ENCODE results near the gene PGA3.

DNA sequence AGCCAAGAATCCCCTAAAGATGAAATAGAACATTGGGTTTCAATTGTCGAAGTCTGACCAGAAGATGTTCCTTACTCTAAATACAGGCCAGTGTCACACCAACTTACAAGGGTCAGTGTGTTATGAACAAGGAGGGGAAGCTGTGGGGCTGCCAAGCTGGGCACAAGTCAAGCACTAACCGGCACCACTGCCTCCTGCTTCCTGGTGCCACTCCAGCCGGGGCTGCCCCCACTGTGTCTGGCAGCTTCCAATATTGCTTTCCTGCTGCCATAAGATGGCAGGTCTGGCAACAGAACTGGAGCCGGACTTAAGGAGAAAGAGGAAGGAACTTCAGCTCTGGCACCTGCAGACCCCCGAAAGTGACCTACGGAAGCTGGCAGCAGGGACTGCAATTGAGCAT is 28.4 kb upstream of the PGA3 start:
- TF ChIP-seq RFX5 (IDR thresholded peaks at IDR 0.05; ENCODE audit: low read length) (no peak), EZH2phosphoT487 (IDR thresholded peaks at IDR 0.05; ENCODE audit: borderline replicate concordance, low read depth) (no peak), RCOR1 (IDR thresholded peaks at IDR 0.05; ENCODE audit: low read length) (no peak), JUND (IDR thresholded peaks at IDR 0.05) (no peak), MXI1 (IDR thresholded peaks at IDR 0.05; ENCODE audit: low read depth, low read length) (no peak), GATA2 (CRISPR knock-in tag; IDR thresholded peaks at IDR 0.05) (no peak), SMC3 (IDR thresholded peaks at IDR 0.05; ENCODE audit: low read depth, low read length) (no peak), POLR2AphosphoS5 (IDR thresholded peaks at IDR 0.05; ENCODE audit: low read depth, low read length) (no peak)
- TF ChIP-seq, protein P1, sequence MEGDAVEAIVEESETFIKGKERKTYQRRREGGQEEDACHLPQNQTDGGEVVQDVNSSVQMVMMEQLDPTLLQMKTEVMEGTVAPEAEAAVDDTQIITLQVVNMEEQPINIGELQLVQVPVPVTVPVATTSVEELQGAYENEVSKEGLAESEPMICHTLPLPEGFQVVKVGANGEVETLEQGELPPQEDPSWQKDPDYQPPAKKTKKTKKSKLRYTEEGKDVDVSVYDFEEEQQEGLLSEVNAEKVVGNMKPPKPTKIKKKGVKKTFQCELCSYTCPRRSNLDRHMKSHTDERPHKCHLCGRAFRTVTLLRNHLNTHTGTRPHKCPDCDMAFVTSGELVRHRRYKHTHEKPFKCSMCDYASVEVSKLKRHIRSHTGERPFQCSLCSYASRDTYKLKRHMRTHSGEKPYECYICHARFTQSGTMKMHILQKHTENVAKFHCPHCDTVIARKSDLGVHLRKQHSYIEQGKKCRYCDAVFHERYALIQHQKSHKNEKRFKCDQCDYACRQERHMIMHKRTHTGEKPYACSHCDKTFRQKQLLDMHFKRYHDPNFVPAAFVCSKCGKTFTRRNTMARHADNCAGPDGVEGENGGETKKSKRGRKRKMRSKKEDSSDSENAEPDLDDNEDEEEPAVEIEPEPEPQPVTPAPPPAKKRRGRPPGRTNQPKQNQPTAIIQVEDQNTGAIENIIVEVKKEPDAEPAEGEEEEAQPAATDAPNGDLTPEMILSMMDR (IDR thresholded peaks at IDR 0.05): no peak
- TF ChIP-seq, protein P2, sequence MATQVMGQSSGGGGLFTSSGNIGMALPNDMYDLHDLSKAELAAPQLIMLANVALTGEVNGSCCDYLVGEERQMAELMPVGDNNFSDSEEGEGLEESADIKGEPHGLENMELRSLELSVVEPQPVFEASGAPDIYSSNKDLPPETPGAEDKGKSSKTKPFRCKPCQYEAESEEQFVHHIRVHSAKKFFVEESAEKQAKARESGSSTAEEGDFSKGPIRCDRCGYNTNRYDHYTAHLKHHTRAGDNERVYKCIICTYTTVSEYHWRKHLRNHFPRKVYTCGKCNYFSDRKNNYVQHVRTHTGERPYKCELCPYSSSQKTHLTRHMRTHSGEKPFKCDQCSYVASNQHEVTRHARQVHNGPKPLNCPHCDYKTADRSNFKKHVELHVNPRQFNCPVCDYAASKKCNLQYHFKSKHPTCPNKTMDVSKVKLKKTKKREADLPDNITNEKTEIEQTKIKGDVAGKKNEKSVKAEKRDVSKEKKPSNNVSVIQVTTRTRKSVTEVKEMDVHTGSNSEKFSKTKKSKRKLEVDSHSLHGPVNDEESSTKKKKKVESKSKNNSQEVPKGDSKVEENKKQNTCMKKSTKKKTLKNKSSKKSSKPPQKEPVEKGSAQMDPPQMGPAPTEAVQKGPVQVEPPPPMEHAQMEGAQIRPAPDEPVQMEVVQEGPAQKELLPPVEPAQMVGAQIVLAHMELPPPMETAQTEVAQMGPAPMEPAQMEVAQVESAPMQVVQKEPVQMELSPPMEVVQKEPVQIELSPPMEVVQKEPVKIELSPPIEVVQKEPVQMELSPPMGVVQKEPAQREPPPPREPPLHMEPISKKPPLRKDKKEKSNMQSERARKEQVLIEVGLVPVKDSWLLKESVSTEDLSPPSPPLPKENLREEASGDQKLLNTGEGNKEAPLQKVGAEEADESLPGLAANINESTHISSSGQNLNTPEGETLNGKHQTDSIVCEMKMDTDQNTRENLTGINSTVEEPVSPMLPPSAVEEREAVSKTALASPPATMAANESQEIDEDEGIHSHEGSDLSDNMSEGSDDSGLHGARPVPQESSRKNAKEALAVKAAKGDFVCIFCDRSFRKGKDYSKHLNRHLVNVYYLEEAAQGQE (IDR thresholded peaks at IDR 0.05; ENCODE audit: low read depth, low read length): no peak
- TF ChIP-seq, protein P3, sequence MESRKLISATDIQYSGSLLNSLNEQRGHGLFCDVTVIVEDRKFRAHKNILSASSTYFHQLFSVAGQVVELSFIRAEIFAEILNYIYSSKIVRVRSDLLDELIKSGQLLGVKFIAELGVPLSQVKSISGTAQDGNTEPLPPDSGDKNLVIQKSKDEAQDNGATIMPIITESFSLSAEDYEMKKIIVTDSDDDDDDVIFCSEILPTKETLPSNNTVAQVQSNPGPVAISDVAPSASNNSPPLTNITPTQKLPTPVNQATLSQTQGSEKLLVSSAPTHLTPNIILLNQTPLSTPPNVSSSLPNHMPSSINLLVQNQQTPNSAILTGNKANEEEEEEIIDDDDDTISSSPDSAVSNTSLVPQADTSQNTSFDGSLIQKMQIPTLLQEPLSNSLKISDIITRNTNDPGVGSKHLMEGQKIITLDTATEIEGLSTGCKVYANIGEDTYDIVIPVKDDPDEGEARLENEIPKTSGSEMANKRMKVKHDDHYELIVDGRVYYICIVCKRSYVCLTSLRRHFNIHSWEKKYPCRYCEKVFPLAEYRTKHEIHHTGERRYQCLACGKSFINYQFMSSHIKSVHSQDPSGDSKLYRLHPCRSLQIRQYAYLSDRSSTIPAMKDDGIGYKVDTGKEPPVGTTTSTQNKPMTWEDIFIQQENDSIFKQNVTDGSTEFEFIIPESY (IDR thresholded peaks at IDR 0.05; ENCODE audit: borderline replicate concordance, low read depth): no peak
